AG10803 (cell line): Measurements from ENCODE around the gene GTF2A2.

ENCODE experiments used
- DNase-seq: peaks from one replicate; pipeline ENCODE4 v3.0.0; 2010; ENCODE audit warnings: low read depth
- H3K4me3 ChIP-seq: 2 replicates; pipeline ENCODE4 v1.5.1; 2011; ENCODE audit warnings: mild to moderate bottlenecking, low read length, control low read depth
- TF ChIP-seq, protein P1 (sequence below): conservative IDR thresholded peaks from 2 replicates; pipeline ENCODE4 v1.5.1; 2011; ENCODE audit warnings: mild to moderate bottlenecking, low read length, control low read depth, inconsistent platforms

The GTF2A2 gene

DNA sequence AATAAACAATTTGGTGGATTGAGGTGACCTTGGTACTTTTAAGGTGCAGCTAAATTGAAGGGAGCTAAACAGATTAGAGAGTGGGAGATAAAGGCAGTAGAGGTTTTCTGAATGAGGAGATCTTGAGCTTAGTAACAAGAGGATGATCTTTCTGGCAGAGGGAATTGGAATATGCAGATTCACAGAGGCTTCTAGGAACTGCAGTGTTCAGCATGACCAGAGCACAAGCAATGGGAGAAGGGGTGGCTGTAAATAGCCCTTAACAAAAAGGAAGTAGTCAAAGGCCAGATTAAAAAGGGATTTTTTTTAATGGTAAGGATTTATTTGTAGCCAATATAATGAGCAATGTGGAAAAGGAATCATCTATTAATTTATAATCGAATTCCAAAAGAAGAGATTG is 37.5 kb upstream of the GTF2A2 start:
- DNase-seq = no peak
- TF ChIP-seq, protein P1, sequence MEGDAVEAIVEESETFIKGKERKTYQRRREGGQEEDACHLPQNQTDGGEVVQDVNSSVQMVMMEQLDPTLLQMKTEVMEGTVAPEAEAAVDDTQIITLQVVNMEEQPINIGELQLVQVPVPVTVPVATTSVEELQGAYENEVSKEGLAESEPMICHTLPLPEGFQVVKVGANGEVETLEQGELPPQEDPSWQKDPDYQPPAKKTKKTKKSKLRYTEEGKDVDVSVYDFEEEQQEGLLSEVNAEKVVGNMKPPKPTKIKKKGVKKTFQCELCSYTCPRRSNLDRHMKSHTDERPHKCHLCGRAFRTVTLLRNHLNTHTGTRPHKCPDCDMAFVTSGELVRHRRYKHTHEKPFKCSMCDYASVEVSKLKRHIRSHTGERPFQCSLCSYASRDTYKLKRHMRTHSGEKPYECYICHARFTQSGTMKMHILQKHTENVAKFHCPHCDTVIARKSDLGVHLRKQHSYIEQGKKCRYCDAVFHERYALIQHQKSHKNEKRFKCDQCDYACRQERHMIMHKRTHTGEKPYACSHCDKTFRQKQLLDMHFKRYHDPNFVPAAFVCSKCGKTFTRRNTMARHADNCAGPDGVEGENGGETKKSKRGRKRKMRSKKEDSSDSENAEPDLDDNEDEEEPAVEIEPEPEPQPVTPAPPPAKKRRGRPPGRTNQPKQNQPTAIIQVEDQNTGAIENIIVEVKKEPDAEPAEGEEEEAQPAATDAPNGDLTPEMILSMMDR = no peak
- no peak overlapping the region for H3K4me3 ChIP-seq

DNA sequence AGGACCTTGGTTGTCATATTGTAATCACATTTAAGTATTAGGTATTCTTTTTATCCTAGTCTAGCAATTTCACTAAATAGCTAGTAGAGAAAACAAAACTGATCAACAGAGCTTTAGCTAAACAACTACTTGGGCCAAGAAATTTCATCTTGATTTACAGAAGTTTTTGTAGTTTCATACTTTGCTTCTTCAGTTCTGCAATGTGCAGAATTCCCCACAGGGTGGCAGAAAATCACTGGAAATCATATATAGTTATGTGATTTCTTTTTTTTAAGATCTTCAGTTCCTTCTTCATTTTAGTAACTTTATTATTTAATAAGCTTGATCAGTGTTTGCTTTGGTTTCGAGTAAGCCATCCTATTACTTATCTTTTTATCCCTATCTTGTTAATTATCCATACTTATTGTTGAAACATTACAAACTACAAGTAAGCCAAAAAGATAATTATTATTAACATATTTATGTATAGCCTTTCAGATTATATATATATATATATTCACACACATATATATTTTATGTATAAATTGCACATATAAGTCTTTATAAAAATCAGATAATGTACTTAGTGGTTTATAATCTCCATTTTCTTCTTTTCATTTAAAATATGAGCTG is 34.0 kb upstream of the GTF2A2 start:
- TF ChIP-seq, protein P1 = peak; percentile 82
- no peak overlapping the region for H3K4me3 ChIP-seq
- DNase-seq = peak; percentile 54

DNA sequence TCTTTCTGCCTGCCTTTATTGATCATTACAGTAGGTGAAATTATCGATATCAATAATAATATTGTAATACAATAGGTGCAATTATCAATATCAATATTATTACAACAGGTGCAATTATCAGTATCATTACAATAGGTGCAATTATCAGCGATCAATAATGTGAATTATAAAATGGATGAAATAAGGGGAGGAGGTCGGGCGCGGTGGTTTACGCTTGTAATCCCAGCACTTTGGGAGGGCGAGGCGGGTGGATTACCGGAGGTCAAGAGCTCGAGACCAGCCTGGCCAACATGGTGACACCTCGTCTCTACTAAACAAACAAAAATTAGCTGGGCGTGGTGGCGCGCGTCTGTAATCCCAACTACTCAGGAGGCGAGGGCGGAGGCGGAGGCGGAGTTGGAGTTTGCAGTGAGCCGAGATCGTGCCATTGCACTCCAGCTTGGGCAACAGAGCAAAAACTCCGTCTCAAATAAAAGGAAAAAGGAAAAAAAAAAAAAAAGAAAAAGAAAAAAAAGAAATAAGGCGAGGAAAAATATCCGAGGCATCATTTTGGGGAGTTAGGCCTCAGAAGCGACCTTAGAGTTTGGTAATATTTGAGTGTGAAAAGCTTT is 32.4 kb upstream of the GTF2A2 start:
- DNase-seq = peak; percentile 66
- H3K4me3 ChIP-seq = peak overlapping the region; percentile 69

DNA sequence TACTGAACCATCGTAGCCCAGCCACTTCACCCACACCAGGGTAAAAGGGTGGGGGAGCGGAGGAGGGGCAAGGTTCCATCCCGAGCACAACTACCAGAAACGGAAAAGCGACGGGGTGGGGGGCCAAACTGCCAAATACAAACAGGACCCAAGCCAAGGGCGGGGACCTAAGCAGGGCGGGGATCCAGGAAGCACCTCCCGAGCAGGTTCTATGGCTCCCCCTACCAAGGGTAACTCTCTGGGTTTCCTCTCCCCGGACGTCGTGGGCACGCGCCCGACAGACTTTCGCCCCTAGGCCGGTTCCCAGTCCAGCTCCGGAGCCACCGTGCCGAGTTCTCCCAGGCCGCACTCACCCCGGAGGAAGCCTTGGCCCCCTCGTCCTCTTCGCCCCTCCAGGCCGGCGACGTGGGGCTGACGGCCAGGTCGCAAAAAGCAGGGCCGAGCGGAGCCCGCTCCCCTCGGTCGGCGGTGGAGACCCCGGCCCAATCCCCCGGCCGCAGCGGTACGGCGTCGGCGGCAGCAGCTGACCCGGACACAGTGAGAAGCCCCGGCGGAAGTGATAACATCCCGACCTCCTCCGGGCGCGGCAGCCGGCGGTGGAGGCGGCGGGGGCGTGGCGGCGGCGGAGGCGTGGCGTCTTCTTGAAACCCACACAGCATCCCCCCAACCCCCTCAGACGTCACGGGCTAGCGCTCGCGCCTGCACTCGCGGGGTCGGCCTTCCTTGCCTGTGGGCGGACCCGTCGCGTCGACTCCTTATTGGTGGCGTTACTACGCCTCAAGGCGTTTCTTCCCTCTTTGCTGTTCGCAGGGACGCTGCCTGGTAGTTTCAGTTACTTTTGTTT is 31.7 kb upstream of the GTF2A2 start, which contains the start of gene BNIP2:
Gene BNIP2, minus strand, starts transcription at position 539 of the 844 bp plus-strand sequence. CDS start 6,863 bp downstream, outside the sequence.
- peak within 1 kb of the TSS; percentile 85 for H3K4me3 ChIP-seq
- TF ChIP-seq, protein P1 = 0 out of 2 replicates have a peak, but pooled peaks have one; percentile 5
- DNase-seq = peak; percentile 98

More for the DNA sequence above, 32.4 kb upstream of the GTF2A2 start:
- TF ChIP-seq, protein P1 = no peak

DNA sequence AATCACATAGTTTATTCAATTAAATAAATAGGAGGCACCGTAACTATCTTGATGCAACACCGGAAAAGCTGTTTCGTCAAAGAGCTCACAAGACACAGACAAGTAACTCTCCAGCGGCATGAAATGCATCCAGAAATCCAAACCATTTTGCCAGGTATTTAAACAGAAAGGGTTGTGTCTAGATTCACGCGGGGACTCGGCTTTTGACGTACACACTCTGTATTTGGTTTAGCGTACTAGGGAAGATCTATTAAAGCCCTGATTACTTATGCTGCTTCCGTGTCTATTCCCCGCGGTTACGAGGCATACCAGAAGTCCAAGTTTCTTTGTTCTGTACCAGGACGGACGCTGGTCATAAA is 31.1 kb upstream of the GTF2A2 start:
- DNase-seq = peak; percentile 79
- TF ChIP-seq, protein P1 = no peak
- peak overlapping the region; percentile 85 for H3K4me3 ChIP-seq

DNA sequence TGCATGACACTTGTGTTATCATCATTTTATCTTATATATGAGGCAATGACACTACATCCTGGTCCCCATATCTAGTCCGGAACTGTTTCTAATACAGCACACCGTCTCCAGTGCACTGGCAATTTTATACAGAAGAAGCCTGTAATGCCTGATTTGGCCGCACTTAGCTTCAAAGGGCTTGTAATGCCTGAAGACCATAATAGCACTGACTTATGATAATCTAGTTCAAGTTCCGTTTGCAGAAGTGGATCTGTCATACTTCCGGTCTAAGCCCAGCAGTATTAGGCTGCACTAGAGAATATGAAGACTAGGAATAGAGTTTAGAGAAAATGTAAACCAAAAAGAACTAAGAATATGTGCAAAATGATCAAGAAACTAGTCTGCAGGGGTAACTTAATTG is 30.5 kb upstream of the GTF2A2 start:
- peak overlapping the region; percentile 85 for H3K4me3 ChIP-seq
- TF ChIP-seq, protein P1 = no peak
- DNase-seq = peak; percentile 43
